ENCODE data around the gene KITLG.
"Not testable (repeated sequence)": the region's sequence is repeated elsewhere in the genome, so short reads cannot be mapped to it uniquely, and the experiment has no call there.

The KITLG gene, protein sequence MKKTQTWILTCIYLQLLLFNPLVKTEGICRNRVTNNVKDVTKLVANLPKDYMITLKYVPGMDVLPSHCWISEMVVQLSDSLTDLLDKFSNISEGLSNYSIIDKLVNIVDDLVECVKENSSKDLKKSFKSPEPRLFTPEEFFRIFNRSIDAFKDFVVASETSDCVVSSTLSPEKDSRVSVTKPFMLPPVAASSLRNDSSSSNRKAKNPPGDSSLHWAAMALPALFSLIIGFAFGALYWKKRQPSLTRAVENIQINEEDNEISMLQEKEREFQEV

DNA sequence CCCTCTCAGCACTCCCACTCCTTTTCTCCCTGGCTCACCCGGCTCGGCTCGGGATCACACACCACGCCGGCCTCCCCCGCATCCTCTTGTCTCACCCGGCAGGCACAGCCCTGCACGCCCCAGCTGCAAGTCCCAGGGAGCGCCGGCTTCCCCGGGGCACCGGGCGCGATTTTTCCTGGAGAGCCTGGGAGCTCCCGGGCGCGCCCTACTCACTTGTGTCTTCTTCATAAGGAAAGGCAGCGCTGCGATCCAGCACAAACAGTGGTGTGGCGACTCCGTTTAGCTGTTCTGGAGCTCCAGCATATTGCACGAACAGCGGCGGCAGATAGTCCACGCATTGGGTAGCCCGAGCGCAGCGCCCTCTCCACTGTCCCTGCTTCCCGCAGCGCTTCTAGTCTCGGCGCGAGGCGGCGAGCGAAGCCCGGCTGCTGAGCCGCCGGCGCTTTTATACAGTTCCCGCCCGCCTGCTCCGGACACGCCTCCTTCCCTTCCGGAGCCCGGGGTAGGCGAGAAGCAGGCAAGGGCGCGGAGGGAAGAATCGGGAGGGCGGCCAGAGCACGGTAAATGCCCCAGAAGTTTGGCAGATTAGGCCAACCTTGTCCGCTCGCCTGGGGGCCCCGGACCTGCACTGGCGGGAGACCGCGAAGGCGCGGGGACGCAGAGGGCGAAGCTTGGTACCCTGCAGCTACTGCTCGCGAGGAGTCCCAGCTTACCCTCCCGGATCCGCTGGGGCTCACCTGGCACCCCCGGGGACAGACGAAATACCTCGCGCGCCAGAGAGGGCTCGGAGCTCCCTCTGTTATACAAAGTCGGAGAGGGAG, at the start of gene KITLG:
TSS of gene KITLG (minus strand) at position 421 of the 821 bp plus-strand sequence. CDS start at position 228, 193 bp downstream.
- DNase-seq (ENCODE audit: low read depth) = no peak

GRCh38 chr12:88628856-88629509, 48.7 kb upstream of the KITLG start:
- DNase-seq (ENCODE audit: low read depth) = no peak

DNA sequence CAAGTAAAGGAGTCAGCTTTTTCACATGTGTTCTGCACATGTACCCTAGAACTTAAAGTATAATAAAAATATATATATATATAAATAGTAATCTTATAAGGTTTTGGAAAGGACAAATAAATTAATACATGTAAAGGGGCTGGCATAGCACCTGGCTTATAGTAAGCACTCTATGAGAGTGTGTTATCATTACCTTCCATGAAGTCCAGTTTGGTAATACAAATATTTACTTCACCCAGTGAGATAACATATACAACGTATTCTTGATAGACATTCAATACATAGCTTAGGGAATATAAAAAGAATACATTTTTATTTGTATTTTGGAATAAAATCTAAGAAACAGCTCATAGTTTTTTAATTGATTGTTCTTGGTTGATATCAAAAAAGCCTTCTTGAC, 47.8 kb upstream of the KITLG start:
- not testable (repeated sequence) for DNase-seq (ENCODE audit: low read depth)

DNA sequence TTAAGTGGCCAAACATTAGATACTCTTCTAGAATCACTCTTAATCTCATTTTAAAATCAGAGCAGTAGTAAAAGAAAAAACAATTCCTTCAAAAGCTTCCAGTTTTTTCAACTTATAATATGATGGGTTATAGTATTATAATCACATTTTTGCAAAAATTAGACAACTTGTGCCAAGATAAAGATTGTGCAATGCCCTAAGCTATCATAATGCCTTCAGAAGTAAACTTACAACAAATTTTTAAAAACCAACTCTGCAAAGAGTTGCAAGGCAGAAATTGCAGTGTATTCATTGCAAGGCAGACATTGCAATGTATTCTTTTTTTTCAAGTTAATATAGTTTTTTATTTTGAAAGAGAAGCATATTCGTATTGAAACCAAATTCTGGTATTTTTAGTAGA, 47.2 kb upstream of the KITLG start:
- DNase-seq (ENCODE audit: low read depth) = no peak

GRCh38 chr12:88625356-88625755, 45.1 kb upstream of the KITLG start:
- no peak for DNase-seq (ENCODE audit: low read depth)

DNA sequence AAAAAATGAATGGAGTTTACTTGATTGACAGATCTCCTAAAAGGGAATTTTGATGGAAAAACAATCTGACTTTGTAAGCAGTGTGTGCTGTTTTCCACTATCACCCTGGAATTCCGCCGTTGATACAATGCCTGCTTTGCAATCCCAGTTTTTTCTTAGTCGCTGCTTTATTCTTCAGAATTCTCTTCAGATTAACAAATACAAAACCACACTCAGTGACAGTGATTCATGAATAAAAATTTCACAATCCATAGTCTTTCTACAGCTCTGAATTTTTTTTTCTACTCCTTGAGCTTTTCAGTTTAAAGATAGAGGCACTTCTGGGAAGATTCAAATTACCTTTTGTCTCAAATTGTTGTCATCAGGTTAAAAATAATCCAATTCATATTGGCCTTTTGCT, 44.6 kb upstream of the KITLG start:
- DNase-seq (ENCODE audit: low read depth) = no peak

- no peak for DNase-seq (ENCODE audit: low read depth)
Measured at GRCh38 chr12:88623777-88624548, 43.7 kb upstream of the KITLG start.

GRCh38 chr12:88617352-88617751, 37.1 kb upstream of the KITLG start:
- no peak for DNase-seq (ENCODE audit: low read depth)

DNA sequence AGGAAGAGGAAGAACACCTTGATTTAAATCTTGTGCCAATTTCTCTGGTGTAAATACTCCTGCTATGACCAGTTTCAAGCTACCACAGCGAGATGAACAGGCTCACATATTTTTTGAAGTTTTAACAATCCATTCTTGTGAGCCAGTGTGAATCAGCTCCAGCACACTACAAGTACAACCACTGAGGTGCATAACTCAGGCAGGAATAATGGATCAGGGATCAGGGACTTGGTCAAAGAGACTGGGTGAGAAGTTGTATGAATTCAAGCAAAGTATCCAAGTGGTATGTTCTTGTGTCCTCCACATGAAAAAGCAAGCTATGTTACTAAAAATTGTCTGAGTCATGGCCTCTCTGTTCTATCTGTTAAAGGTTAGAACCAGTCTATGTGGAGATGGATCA, 35.2 kb upstream of the KITLG start:
- DNase-seq (ENCODE audit: low read depth) = no peak

- no peak for DNase-seq (ENCODE audit: low read depth)
Measured at GRCh38 chr12:88604646-88605045, 24.4 kb upstream of the KITLG start.

DNA sequence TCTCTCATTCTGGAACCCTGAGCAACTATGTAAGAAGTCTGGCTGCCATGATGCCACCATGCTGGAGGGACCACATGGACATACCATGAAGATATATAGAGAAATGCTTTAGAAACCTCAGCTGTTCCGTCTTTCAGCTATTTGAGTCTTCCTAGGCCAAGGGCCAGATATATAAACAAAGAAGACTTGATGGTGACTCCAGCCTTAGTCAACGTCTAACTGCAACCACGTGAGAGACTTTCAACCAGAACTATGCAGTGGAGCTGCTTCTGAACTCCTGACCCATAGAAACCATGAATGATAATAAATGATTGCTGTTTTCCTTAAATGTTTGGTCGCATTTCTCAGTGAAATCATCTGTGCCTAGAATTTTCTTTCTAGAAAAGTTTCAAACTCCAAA, 20.0 kb upstream of the KITLG start:
- no peak for DNase-seq (ENCODE audit: low read depth)

- DNase-seq (ENCODE audit: low read depth) = no peak
Measured at GRCh38 chr12:88597365-88597764, 17.1 kb upstream of the KITLG start.

DNA sequence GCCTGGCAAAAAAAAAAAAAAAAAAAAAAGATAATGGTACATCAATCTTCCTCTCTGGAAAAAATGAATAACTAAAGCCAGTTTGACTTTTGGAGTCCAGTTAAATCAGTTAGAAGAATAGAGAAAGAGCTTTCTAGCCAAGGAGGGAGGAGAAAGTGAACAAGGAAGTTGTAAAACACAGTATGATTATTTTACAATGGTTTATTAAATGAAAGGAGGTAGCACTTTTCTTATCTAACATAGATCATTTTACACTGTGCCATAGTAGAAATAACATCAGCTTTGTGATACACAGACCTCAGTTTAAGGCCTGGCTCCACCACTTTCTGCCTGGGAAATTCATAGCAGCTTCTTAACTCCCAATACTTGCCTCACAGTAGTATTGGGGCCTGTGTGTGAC, 15.4 kb upstream of the KITLG start:
- no peak for DNase-seq (ENCODE audit: low read depth)

- no peak for DNase-seq (ENCODE audit: low read depth)
Measured at GRCh38 chr12:88594780-88595179, 14.5 kb upstream of the KITLG start.

- DNase-seq (ENCODE audit: low read depth) = no peak
Measured at GRCh38 chr12:88591343-88591742, 11.1 kb upstream of the KITLG start.

GRCh38 chr12:88590851-88591250, 10.6 kb upstream of the KITLG start:
- DNase-seq (ENCODE audit: low read depth) = no peak

- DNase-seq (ENCODE audit: low read depth) = no peak
Measured at GRCh38 chr12:88585077-88585476, 4.8 kb upstream of the KITLG start.

DNA sequence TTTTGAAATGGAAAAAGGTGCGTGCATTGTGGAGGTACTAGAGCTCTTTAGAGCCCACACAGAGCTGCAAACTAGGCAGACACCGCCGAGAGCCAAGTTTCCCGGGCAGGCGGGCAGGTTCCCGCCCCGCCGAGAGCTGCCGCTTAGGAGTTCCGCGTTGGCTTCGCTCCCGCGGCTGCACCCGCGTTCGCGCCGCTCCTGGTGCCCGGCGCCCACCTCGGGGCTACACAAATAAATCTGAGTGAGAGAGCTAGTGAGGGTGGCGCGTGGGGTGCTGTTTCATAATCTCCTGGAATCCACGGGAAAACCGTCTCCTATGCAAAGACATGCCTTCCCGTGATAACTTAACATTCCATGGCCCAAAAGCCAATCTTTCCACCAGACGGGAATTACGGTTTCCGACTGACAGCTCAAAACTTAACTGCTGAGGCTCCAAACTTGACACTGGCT, 645 bp downstream of the KITLG start:
- no peak for DNase-seq (ENCODE audit: low read depth)

DNA sequence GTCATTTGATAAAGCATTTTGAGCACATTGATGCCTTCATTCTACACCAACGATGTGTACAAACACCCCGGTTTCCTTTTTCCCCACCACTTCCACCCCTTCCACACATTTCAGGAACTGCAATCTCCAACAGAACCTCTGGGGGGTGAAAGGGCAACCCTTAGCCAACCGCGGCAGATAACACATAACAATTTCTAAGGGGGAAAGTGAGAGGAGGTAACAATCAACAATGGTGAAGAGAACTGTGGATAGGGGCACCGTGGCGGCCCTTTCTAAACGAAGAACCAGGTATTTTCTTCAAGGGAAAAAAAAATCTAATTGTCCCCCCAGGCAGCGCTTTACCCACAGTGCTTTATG, 1.1 kb downstream of the KITLG start:
- DNase-seq (ENCODE audit: low read depth) = no peak

DNA sequence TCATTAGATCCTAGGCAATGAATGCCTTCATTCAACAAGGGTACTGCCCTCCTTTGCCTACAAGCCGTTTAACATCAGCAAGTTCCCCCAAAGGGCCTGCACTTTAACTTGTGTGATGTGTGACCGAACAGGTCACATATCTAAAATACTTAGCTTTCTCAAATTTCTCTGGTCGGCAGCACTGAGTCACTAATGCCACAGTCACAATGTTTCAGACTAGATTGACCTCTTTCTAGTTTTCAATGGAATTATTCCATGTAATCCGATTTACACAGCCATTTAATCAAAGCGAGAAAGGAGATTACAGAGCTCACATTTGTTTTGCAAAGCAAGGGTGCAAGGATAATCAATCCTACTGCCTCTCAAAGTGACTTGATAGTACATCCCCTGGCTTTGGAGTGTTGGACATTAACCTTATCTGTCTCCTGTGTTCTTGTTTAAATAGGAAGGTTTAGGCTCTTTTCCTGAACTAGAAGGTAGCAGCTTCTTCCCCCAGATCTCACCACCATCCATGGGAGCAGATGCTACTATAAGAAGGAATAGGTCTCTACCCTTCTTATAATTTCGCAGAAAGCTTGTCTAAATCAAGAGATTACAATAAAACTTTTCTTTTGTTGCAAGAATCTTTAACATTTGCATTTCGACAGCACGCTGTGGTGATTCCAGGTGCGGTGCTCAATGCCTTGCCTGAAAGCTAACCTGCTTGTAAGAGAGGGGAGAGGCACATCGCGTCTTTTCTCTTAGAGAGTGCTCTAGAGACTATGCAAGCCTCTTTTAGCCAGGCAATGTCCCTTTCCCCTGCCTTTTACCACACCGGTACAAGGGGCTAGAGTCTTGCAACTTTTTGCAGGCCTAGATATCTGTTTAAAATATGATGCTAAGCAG, 1.8 kb downstream of the KITLG start:
- no peak for DNase-seq (ENCODE audit: low read depth)

DNA sequence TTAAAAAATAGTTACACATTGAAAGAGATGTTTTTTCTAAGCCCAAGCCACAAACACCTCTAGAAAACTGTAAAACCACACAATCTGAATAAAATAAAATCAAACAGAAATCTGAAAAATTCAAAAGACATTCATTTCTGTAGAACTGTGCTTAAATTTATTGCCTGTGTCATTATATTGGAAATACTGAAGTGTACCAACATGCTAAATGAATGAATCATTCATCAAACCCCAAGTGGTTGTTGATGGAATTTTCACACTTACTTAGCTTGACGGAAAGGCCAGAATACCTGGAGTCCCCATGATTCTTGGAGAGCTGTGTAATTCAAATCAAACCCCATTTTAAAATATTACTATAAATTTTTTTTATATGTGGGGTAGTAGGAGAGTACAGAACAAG, 2.7 kb downstream of the KITLG start:
- no peak for DNase-seq (ENCODE audit: low read depth)
